Measurements from ENCODE around the gene CLTA. TPM values are rescaled to one million over a fixed set of nuclear protein-coding genes. Genes with fewer than 3 reads are reported as not detected.

The CLTA gene
- total and polyA plus RNA-seq, 2 donors (not counting 1 experiment from before 2014, with no cell fraction given) = 32.3 to 71.0 TPM

DNA sequence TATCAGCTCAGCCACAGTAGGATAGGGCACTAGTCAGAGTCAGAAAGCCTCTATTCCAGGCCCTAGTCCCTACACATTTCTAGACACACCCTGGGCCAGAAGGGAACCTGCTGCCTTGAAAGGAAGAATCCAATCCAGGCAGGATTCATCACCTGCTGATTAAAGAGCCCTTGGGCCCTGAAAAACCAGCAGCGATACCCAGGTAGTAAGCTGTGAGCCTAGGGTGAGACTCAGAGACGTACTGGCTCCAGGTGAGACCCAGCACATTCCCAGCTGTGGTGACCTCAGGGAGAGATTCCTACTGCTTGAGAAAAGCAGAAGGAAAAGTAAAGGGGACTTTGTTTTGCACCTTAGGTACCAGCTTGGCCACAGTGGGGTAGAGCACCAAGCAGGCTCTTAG, 16.9 kb upstream of the CLTA start:
- no peak for ATAC-seq (ENCODE audit: low read depth)
- Histone ChIP-seq H3K9me3 (ENCODE audit: control extremely low read depth in 1 of 3, control insufficient read depth in 2 of 3, insufficient read depth in 1 of 3, low read length in 2 of 3) (peaks cover 0 to 3% (median 0%) of the 10 kb centered on the region in 3 donors), H3K9ac (ENCODE audit: low read length) (no peak overlapping the region), H3K36me3 (replicated peaks in 1 of 2; ENCODE audit: control extremely low read depth in 1 of 2, control insufficient read depth in 1 of 2, extremely low read depth in 1 of 2, insufficient read depth in 2 of 2, low read length in 1 of 2) (no peaks in the 10 kb centered on the region), H4K20me1 (ENCODE audit: control insufficient read depth, insufficient read depth, low read length, poor library complexity, severe bottlenecking) (no peaks in the 10 kb centered on the region), H3K4me2 (replicated peaks; ENCODE audit: low read depth, low read length, poor library complexity, severe bottlenecking) (no peak overlapping the region), H3K27me3 (replicated peaks in 1 of 4; ENCODE audit: control extremely low read depth in 1 of 4, control insufficient read depth in 3 of 4, insufficient read depth in 4 of 4, low read length in 3 of 4) (no peaks in the 10 kb centered on the region), H3K4me1 (ENCODE audit: control insufficient read depth in 2 of 2, insufficient read depth in 2 of 2, low read length in 2 of 2) (no peaks in the 10 kb centered on the region), H3K27ac (ENCODE audit: low read length in 2 of 2) (no peak overlapping the region), H3K4me3 (ENCODE audit: control extremely low read depth in 1 of 5, extremely low read depth in 1 of 5, insufficient read depth in 1 of 5, low read depth in 2 of 5, low read length in 4 of 5) (no peak overlapping the region), H2AFZ (ENCODE audit: insufficient read depth, low read depth, low read length, poor library complexity, severe bottlenecking) (no peak overlapping the region), H3K79me2 (ENCODE audit: control insufficient read depth, insufficient read depth, low read length) (no peaks in the 10 kb centered on the region)
- 96% methylated on average over 2 of the region's 2 CpGs for WGBS (ENCODE audit: insufficient coverage)
- TF ChIP-seq EZH2 (IDR thresholded peaks at IDR 0.05; ENCODE audit: borderline replicate concordance, insufficient read depth, low read depth, low read length, poor library complexity, severe bottlenecking) = no peak
- TF ChIP-seq, protein P1, sequence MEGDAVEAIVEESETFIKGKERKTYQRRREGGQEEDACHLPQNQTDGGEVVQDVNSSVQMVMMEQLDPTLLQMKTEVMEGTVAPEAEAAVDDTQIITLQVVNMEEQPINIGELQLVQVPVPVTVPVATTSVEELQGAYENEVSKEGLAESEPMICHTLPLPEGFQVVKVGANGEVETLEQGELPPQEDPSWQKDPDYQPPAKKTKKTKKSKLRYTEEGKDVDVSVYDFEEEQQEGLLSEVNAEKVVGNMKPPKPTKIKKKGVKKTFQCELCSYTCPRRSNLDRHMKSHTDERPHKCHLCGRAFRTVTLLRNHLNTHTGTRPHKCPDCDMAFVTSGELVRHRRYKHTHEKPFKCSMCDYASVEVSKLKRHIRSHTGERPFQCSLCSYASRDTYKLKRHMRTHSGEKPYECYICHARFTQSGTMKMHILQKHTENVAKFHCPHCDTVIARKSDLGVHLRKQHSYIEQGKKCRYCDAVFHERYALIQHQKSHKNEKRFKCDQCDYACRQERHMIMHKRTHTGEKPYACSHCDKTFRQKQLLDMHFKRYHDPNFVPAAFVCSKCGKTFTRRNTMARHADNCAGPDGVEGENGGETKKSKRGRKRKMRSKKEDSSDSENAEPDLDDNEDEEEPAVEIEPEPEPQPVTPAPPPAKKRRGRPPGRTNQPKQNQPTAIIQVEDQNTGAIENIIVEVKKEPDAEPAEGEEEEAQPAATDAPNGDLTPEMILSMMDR (IDR thresholded peaks at IDR 0.05) = no peak
- no peak overlapping the region for H3K27ac Mint-ChIP-seq
- no peaks in the 10 kb centered on the region for H3K4me1 Mint-ChIP-seq
- peaks cover 2% of the 10 kb centered on the region for H3K27me3 Mint-ChIP-seq
- intact Hi-C loops (cut with micrococcal nuclease) = no loop called here
- H3K9me3 Mint-ChIP-seq (ENCODE audit: insufficient read depth) = no peaks in the 10 kb centered on the region
- no peak overlapping the region for H3K4me3 Mint-ChIP-seq
- DNase-seq = no peak
- CTCF ChIA-PET = interaction anchor here (4.0 kb wide), 1 partner anchor 71 kb away, joined by 32 read pairs; no protein-coding TSS in a partner anchor
- POLR2A ChIA-PET = no interaction called here

DNA sequence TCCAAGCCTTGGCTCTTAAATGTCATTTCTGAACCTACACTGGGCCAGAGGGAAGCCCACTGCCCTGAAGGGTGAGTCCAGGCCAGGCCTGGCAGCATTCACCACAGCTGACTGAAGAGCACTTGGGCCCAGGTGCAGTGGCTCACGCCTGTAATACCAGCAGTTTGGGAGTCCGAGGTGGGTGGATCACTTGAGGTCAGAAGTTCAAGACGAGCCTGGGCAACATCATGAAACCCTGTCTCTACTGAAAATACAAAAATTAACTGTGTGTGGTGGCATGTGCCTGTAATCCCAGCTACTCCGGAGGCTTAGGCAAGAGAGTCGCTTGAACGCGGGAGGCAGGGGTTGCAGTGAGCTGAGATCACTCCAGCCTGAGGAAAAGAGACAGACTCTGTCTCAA, 16.4 kb upstream of the CLTA start:
- Histone ChIP-seq H4K20me1 (ENCODE audit: control insufficient read depth, insufficient read depth, low read length, poor library complexity, severe bottlenecking) (no peaks in the 10 kb centered on the region), H3K27ac (ENCODE audit: low read length in 2 of 2) (no peak overlapping the region), H3K9ac (ENCODE audit: low read length) (no peak overlapping the region), H3K36me3 (replicated peaks in 1 of 2; ENCODE audit: control extremely low read depth in 1 of 2, control insufficient read depth in 1 of 2, extremely low read depth in 1 of 2, insufficient read depth in 2 of 2, low read length in 1 of 2) (no peaks in the 10 kb centered on the region), H3K4me3 (ENCODE audit: control extremely low read depth in 1 of 5, extremely low read depth in 1 of 5, insufficient read depth in 1 of 5, low read depth in 2 of 5, low read length in 4 of 5) (no peak overlapping the region), H2AFZ (ENCODE audit: insufficient read depth, low read depth, low read length, poor library complexity, severe bottlenecking) (no peak overlapping the region), H3K4me2 (replicated peaks; ENCODE audit: low read depth, low read length, poor library complexity, severe bottlenecking) (no peak overlapping the region), H3K4me1 (ENCODE audit: control insufficient read depth in 2 of 2, insufficient read depth in 2 of 2, low read length in 2 of 2) (no peaks in the 10 kb centered on the region), H3K9me3 (ENCODE audit: control extremely low read depth in 1 of 3, control insufficient read depth in 2 of 3, insufficient read depth in 1 of 3, low read length in 2 of 3) (peaks cover 0 to 3% (median 0%) of the 10 kb centered on the region in 3 donors), H3K27me3 (replicated peaks in 1 of 4; ENCODE audit: control extremely low read depth in 1 of 4, control insufficient read depth in 3 of 4, insufficient read depth in 4 of 4, low read length in 3 of 4) (no peaks in the 10 kb centered on the region), H3K79me2 (ENCODE audit: control insufficient read depth, insufficient read depth, low read length) (no peaks in the 10 kb centered on the region)
- intact Hi-C loops (cut with micrococcal nuclease) = no loop called here
- POLR2A ChIA-PET = no interaction called here
- H3K27ac Mint-ChIP-seq = no peak overlapping the region
- CTCF ChIA-PET = interaction anchor here (4.0 kb wide), 1 partner anchor 71 kb away, joined by 32 read pairs; no protein-coding TSS in a partner anchor
- H3K9me3 Mint-ChIP-seq (ENCODE audit: insufficient read depth) = no peaks in the 10 kb centered on the region
- 100% methylated on average over 2 of the region's 7 CpGs for WGBS (ENCODE audit: insufficient coverage)
- no peak overlapping the region for H3K4me3 Mint-ChIP-seq
- H3K4me1 Mint-ChIP-seq = no peaks in the 10 kb centered on the region
- DNase-seq (no peak), ATAC-seq (ENCODE audit: low read depth) (no peak)
- TF ChIP-seq EZH2 (IDR thresholded peaks at IDR 0.05; ENCODE audit: borderline replicate concordance, insufficient read depth, low read depth, low read length, poor library complexity, severe bottlenecking) = no peak
- TF ChIP-seq, protein P1 (IDR thresholded peaks at IDR 0.05) = no peak
- H3K27me3 Mint-ChIP-seq = peaks cover 2% of the 10 kb centered on the region

All from B cell (primary cell).